ENCODE measurements around the gene CIRBP.

DNA sequence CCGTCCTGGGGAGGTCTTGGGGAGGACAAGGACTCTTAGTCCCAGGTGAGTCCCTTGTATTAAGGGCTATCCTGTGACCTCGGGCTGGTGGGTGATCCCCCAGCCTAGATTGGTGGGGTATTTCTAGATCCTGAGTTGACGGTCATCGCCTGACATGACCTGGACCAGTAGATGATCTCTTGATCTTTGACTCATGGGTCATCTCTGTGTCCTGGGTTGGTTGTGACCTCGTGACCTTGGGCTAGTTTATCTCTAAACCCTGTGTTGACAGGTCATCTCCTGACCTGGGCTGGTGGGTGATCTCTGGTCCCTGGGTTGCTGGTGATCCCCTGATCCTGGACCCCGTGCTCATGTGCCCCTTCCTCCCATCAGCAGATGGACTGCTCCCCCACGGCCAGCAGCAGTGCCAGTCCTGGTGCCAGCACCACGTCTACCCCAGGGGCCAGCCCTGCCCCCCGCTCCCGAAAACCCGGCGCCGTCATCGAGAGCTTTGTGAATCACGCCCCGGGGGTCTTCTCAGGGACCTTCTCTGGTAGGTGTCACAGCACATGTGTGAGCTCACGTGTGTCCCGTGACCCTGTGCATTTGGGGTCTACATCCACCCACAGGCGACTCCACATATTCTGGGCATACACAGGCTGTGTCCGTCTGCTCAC, 14.5 kb upstream of the CIRBP start:
- TF ChIP-seq CTCF (IDR thresholded peaks at IDR 0.05) = no peak
- TF ChIP-seq POLR2A (IDR thresholded peaks at IDR 0.05) = no peak

All from vagina (tissue), 2 donors.